HG03196 (cell line): ENCODE results near the gene KLHL6.

Experiments used
- ATAC-seq: cut with Tn5 transposase; IDR thresholded peaks from one replicate; pipeline ENCODE4 v1.9.1; 2021; ENCODE audit not compliant: unreplicated experiment

The KLHL6 gene

GRCh38 chr3:183508821-183509220, 46.7 kb downstream of the KLHL6 start:
- no peak for ATAC-seq

GRCh38 chr3:183507551-183507950, 48.0 kb downstream of the KLHL6 start:
- ATAC-seq: no peak

GRCh38 chr3:183506674-183507320, 48.7 kb downstream of the KLHL6 start:
- no peak for ATAC-seq

- ATAC-seq: no peak
Observed at GRCh38 chr3:183504597-183504996, 50.9 kb downstream of the KLHL6 start.

GRCh38 chr3:183503746-183504145, 51.8 kb downstream of the KLHL6 start:
- ATAC-seq: no peak

- no peak for ATAC-seq
Observed at GRCh38 chr3:183502237-183503181, 53.0 kb downstream of the KLHL6 start.

GRCh38 chr3:183500981-183501704, 54.4 kb downstream of the KLHL6 start:
- ATAC-seq: no peak

- no peak for ATAC-seq
Observed at GRCh38 chr3:183500319-183500718, 55.2 kb downstream of the KLHL6 start.

- no peak for ATAC-seq
Observed at GRCh38 chr3:183498634-183499033, 56.9 kb downstream of the KLHL6 start.

- no peak for ATAC-seq
Observed at GRCh38 chr3:183497313-183497712, 58.2 kb downstream of the KLHL6 start.

GRCh38 chr3:183496311-183496710, 59.2 kb downstream of the KLHL6 start:
- ATAC-seq: no peak

GRCh38 chr3:183494341-183494740, 61.2 kb downstream of the KLHL6 start:
- no peak for ATAC-seq

GRCh38 chr3:183493296-183494045, 62.0 kb downstream of the KLHL6 start:
- ATAC-seq: no peak

- ATAC-seq: no peak
Observed at GRCh38 chr3:183492849-183493179, 62.7 kb downstream of the KLHL6 start.

GRCh38 chr3:183491923-183492848, 63.3 kb downstream of the KLHL6 start:
- ATAC-seq: no peak

- no peak for ATAC-seq
Observed at GRCh38 chr3:183491109-183491922, 64.2 kb downstream of the KLHL6 start.

- ATAC-seq: no peak
Observed at GRCh38 chr3:183490653-183491052, 64.9 kb downstream of the KLHL6 start.

GRCh38 chr3:183490211-183490601, 65.3 kb downstream of the KLHL6 start:
- no peak for ATAC-seq
